ENCODE data around the gene FAM177B. TPM values are rescaled to one million over a fixed set of nuclear protein-coding genes. Genes with fewer than 3 reads are reported as not detected.
A peak's percentile ranks its signal among the peaks of the same experiment; 100 is the strongest.

FAM177B gene
- total RNA-seq (2012; rRNA removed) = not detected in 2 replicates

DNA sequence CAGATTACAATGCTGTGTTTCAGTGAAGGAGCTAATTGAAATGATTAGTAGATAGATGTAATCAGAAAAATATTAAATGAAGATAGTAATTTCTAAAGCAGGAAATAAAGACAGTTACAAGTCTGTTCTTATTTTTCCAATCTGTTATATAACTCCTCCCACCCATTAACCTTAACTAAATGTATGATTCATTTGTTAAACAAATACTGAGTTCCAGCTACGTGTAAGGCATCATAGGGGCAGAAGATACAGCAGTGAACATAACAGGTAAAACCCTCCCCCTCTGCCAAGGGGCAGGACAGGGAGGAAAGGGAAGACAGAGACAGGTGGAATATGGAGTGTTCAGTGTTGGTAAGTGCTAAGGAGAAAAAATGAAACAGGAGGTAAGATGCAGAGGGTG, at the start of gene FAM177B:
FAM177B (plus strand) TSS at position 231 of the 400 bp plus-strand sequence. CDS start 9,344 bp downstream, outside the sequence.
- Histone ChIP-seq H3K9ac (ENCODE audit: low read depth, low read length) (no peak within 1 kb of the TSS), H3K27me3 (ENCODE audit: control insufficient read depth, insufficient read depth, low read length) (no peaks in the 10 kb centered on the region), H3K9me3 (replicated peaks; ENCODE audit: low read length) (no peaks in the 10 kb centered on the region), H3K4me2 (ENCODE audit: low read length) (no peak within 1 kb of the TSS), H3K4me1 (ENCODE audit: control insufficient read depth, insufficient read depth, low read length) (peaks cover 4% of the 10 kb centered on the region), H3K4me3 (ENCODE audit: low read length) (no peak within 1 kb of the TSS), H3K36me3 (ENCODE audit: insufficient read depth, low read length) (peaks cover 24% of the 10 kb centered on the region)

DNA sequence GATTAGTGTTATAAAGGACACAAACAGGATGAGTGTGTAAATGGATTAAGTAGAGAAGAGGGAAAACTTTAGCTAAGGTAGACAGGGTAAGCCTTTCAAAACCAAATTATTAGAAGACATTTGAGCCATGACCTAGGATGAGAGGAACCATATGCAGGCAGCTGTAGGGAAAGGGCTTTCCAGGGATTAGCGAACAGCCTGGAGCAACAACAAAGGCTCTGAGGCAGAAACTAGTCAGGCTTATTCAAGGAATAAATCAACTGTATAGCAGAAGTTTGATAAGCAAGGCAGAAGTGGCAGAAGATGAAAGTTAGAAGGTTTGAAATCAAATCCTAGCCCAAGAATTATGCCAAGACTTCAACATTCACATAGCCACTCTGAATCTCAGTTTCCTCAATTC, 46.0 kb upstream of the FAM177B start:
- Histone ChIP-seq H3K9ac (ENCODE audit: low read depth, low read length) (no peak overlapping the region), H3K36me3 (ENCODE audit: insufficient read depth, low read length) (peaks cover 26% of the 10 kb centered on the region), H3K9me3 (replicated peaks; ENCODE audit: low read length) (no peaks in the 10 kb centered on the region), H3K4me3 (ENCODE audit: low read length) (no peak overlapping the region), H3K27me3 (ENCODE audit: control insufficient read depth, insufficient read depth, low read length) (no peaks in the 10 kb centered on the region), H3K4me2 (ENCODE audit: low read length) (no peak overlapping the region), H3K4me1 (ENCODE audit: control insufficient read depth, insufficient read depth, low read length) (no peaks in the 10 kb centered on the region)

DNA sequence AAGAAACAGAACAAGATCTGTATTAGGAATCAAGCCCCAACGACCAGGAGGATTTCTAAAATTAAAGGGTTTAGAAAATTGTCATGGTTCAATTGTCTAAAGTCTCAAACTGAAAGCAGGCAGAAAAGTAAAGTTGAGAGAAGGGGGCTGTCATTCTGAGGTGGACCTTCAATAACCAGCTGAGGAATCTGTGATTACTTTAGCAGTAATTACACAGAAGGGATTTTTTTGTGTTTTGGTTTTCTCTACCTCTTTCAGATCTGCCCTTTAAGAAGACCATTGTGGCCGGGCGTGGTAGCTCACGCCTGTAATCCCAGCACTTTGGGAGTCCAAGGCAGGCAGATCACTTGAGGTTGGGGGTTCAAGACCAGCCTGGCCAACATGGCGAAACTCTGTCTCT, 42.1 kb upstream of the FAM177B start:
- Histone ChIP-seq H3K9me3 (replicated peaks; ENCODE audit: low read length) (no peaks in the 10 kb centered on the region), H3K4me3 (ENCODE audit: low read length) (no peak overlapping the region), H3K36me3 (ENCODE audit: insufficient read depth, low read length) (peaks cover 23% of the 10 kb centered on the region), H3K4me1 (ENCODE audit: control insufficient read depth, insufficient read depth, low read length) (no peaks in the 10 kb centered on the region), H3K27me3 (ENCODE audit: control insufficient read depth, insufficient read depth, low read length) (no peaks in the 10 kb centered on the region), H3K9ac (ENCODE audit: low read depth, low read length) (no peak overlapping the region), H3K4me2 (ENCODE audit: low read length) (no peak overlapping the region)

DNA sequence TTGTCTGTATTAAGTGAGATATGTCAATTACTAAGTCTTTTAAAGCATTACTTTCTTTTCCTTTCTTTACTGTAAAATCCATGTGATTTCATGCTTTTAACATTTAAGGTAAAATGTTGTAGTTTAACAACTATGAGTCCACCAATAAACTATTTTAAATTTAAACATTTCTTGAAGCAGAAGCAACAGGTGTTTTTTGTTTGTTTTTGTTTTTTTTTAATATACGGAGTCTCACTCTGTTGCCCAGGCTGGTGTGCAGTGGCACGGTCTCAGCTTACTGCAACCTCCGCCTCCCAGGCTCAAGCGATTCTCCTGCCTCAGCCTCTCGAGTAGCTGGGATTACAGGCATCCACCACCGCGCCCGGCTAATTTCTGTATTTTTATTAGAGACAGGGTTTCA, 40.3 kb upstream of the FAM177B start:
- Histone ChIP-seq H3K27me3 (ENCODE audit: control insufficient read depth, insufficient read depth, low read length) (no peaks in the 10 kb centered on the region), H3K4me1 (ENCODE audit: control insufficient read depth, insufficient read depth, low read length) (no peaks in the 10 kb centered on the region), H3K4me3 (ENCODE audit: low read length) (no peak overlapping the region), H3K9ac (ENCODE audit: low read depth, low read length) (no peak overlapping the region), H3K9me3 (replicated peaks; ENCODE audit: low read length) (no peaks in the 10 kb centered on the region), H3K4me2 (ENCODE audit: low read length) (no peak overlapping the region), H3K36me3 (ENCODE audit: insufficient read depth, low read length) (peaks cover 29% of the 10 kb centered on the region)

DNA sequence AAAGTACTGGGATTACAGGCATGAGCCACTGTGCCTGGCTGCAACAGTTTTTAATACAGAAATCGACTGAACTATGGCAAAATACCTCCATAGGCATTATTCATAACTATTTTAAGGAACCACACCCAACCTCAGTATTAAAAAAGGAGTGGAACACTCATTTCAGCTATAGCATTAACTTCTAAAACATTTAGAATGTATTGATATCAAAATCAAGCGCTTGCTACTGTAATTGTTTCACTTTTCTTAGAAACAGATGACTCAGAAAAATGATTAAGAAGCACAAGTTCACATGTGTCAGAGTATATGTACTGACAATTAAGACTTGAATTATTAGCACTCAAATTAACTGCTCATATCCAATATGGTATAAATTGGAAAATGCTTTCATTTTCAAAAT, 39.8 kb upstream of the FAM177B start:
- no peak overlapping the region for H3K9ac ChIP-seq (ENCODE audit: low read depth, low read length)
- H3K36me3 ChIP-seq (ENCODE audit: insufficient read depth, low read length) = peaks cover 32% of the 10 kb centered on the region
- no peaks in the 10 kb centered on the region for H3K4me1 ChIP-seq (ENCODE audit: control insufficient read depth, insufficient read depth, low read length)
- no peaks in the 10 kb centered on the region for H3K27me3 ChIP-seq (ENCODE audit: control insufficient read depth, insufficient read depth, low read length)
- no peak overlapping the region for H3K4me3 ChIP-seq (ENCODE audit: low read length)
- no peaks in the 10 kb centered on the region for H3K9me3 ChIP-seq (replicated peaks; ENCODE audit: low read length)
- H3K4me2 ChIP-seq (ENCODE audit: low read length) = no peak overlapping the region

DNA sequence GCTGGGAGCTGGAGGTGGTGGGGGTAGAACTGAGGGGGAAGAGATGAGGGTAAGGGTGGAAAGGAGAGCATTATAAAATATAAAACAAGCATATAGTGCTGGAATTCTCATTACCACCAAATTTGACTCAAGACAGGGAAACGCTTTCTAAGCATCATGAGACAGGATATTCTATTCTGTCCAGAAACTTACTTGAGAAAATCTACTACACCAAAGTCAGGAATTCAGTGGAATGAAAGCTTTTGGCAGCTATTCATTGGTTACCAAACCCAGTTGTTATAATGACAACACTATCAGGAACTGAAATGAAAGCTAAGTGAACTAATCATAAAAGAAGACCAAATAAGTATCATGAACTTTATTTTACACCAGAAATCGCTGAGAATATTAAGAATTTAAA, 39.2 kb upstream of the FAM177B start:
- no peak overlapping the region for H3K4me3 ChIP-seq (ENCODE audit: low read length)
- no peaks in the 10 kb centered on the region for H3K27me3 ChIP-seq (ENCODE audit: control insufficient read depth, insufficient read depth, low read length)
- no peak overlapping the region for H3K9ac ChIP-seq (ENCODE audit: low read depth, low read length)
- H3K4me1 ChIP-seq (ENCODE audit: control insufficient read depth, insufficient read depth, low read length) = no peaks in the 10 kb centered on the region
- H3K36me3 ChIP-seq (ENCODE audit: insufficient read depth, low read length) = peaks cover 32% of the 10 kb centered on the region
- H3K9me3 ChIP-seq (replicated peaks; ENCODE audit: low read length) = no peaks in the 10 kb centered on the region
- no peak overlapping the region for H3K4me2 ChIP-seq (ENCODE audit: low read length)

DNA sequence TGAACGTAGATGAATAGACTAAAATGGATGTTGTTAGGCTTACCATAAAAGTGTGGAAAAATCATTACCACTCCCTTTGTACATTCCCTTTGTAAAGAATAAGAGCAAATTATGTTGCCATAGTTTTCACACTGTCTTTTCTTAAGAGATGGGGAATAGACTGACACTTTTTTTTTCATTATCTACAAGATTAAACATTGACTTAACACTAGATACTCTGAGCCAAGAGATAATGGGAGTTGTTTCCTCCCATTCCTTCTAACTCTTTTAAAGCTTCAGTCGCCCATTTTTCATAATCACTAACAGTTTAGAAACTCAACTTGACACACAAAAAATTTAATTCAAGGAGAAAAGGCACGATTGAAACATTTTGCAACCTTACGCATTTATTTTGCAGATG, 34.8 kb upstream of the FAM177B start:
- peaks cover 34% of the 10 kb centered on the region for H3K36me3 ChIP-seq (ENCODE audit: insufficient read depth, low read length)

DNA sequence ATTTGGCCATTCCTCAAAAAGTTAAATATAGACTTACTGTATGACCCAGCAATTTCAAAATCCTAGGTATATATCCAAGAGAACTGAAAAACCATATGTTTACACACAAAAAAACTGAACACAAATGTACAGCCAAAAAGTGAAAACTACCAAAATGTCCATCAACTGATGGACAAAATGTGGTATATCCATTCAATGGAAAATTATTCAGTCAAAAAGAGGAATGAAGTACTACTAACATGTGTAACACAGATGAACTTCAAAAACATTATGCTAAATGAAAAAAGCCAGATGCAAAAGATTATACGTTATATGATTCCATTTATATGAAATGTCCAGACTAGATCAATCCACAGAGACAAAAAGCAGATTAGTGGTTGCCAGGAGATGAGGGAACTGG, 32.7 kb upstream of the FAM177B start:
- Histone ChIP-seq H3K9me3 (replicated peaks; ENCODE audit: low read length) (no peaks in the 10 kb centered on the region), H3K9ac (ENCODE audit: low read depth, low read length) (no peak overlapping the region), H3K4me2 (ENCODE audit: low read length) (no peak overlapping the region), H3K4me3 (ENCODE audit: low read length) (no peak overlapping the region), H3K27me3 (ENCODE audit: control insufficient read depth, insufficient read depth, low read length) (no peaks in the 10 kb centered on the region), H3K4me1 (ENCODE audit: control insufficient read depth, insufficient read depth, low read length) (no peaks in the 10 kb centered on the region), H3K36me3 (ENCODE audit: insufficient read depth, low read length) (peaks cover 28% of the 10 kb centered on the region)

More for the DNA sequence above, 34.8 kb upstream of the FAM177B start:
- H3K4me1 ChIP-seq (ENCODE audit: control insufficient read depth, insufficient read depth, low read length) = no peaks in the 10 kb centered on the region
- H3K9me3 ChIP-seq (replicated peaks; ENCODE audit: low read length) = no peaks in the 10 kb centered on the region
- H3K4me3 ChIP-seq (ENCODE audit: low read length) = no peak overlapping the region
- H3K9ac ChIP-seq (ENCODE audit: low read depth, low read length) = no peak overlapping the region
- no peaks in the 10 kb centered on the region for H3K27me3 ChIP-seq (ENCODE audit: control insufficient read depth, insufficient read depth, low read length)
- no peak overlapping the region for H3K4me2 ChIP-seq (ENCODE audit: low read length)

DNA sequence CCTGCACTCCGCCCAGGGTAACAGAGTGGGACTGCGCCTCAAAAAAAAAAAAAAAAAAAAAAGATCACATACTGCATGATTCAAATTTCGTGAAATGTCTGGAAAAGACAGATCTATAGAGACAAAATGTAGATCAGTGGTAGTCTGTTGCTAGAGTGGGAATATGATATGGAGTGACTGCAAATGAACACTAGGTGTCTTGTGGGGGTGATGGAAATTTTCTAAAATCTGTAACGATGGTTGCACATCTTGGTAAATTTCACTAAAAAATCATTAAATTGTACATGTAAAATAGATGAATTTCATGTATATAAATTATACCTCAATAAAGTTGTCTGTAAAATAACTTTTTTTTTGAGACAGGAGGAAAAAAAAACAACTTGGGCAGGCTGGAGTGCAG, 30.2 kb upstream of the FAM177B start:
- Histone ChIP-seq H3K36me3 (ENCODE audit: insufficient read depth, low read length) (peaks cover 16% of the 10 kb centered on the region), H3K27me3 (ENCODE audit: control insufficient read depth, insufficient read depth, low read length) (no peaks in the 10 kb centered on the region), H3K9me3 (replicated peaks; ENCODE audit: low read length) (no peaks in the 10 kb centered on the region), H3K9ac (ENCODE audit: low read depth, low read length) (no peak overlapping the region), H3K4me1 (ENCODE audit: control insufficient read depth, insufficient read depth, low read length) (peaks cover 11% of the 10 kb centered on the region), H3K4me2 (ENCODE audit: low read length) (no peak overlapping the region), H3K4me3 (ENCODE audit: low read length) (no peak overlapping the region)

DNA sequence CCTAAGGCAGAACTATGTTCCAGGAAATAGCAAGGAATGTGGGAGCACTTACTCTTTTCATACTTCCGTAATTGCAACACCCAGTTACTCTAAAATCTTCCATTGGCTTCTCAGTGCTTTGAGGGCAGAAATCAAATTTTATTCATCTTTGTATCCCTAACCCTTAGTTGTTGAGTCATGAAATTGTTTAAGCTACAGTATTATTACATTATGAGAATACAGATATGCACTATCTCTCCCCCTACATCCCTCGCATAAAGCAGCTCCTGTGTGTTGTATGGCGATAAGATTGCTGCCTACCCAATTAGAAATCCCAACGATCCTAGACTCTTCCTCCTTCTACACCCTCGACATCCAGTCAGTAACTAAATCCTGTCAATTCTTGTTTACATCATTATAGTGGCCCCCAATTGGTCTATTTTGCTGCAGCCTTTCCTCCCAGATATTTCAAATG, 27.3 kb upstream of the FAM177B start:
- H3K27me3 ChIP-seq (ENCODE audit: control insufficient read depth, insufficient read depth, low read length) = no peaks in the 10 kb centered on the region

DNA sequence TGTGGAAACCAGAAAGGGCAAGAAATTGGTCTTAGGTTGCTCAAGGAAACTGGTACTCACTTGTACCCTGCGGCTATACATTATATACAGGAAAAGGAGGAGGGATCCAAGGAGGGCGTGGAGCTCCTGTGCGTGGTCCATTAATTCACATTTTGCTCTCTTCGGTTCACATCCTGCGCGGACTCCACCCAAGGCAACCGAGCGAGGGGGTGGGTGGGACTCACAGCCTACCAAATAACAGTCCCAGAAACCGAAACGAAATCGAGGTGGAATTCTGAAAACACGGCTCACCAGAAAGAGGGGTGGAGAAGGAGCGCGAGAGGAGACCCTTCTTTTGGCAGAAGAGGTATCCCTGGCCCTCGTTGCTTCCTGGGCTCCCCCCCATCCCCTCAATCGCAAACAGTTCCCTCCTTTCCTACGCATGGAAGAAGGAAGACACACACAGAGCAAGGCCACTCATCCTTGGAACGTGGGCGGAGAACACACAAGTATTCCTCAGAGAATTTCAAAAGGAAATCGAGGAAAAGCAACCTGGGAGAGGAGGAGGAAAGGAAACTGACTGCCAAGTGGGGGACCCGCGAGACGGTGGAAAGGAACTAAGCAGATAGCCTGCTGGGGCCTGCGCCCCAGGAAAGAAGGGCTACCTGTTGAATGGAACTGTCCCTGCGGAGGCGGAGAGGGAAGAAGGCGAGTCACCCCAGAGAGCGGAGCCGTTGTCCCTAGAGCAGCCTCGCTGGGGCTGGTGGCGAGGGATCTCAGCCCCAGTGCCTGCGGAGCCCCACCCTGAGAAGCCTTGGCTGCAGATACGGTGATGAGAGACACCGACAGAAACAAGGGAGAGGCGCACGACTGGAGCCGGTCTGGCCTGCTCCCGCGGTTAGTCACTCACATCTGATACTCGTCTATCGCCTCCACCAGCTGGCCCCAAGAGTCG, 25.4 kb upstream of the FAM177B start:
- Histone ChIP-seq H3K27me3 (ENCODE audit: control insufficient read depth, insufficient read depth, low read length) (no peaks in the 10 kb centered on the region), H3K4me1 (ENCODE audit: control insufficient read depth, insufficient read depth, low read length) (peaks cover 11% of the 10 kb centered on the region), H3K4me3 (ENCODE audit: low read length) (peak overlapping the region; percentile 88), H3K9me3 (replicated peaks; ENCODE audit: low read length) (no peaks in the 10 kb centered on the region), H3K36me3 (ENCODE audit: insufficient read depth, low read length) (peaks cover 11% of the 10 kb centered on the region), H3K4me2 (ENCODE audit: low read length) (peak overlapping the region; percentile 80), H3K9ac (ENCODE audit: low read depth, low read length) (peak overlapping the region; percentile 97)

More for the DNA sequence above, 27.3 kb upstream of the FAM177B start:
- Histone ChIP-seq H3K36me3 (ENCODE audit: insufficient read depth, low read length) (peaks cover 1% of the 10 kb centered on the region), H3K4me2 (ENCODE audit: low read length) (peak overlapping the region; percentile 80), H3K4me3 (ENCODE audit: low read length) (peak overlapping the region; percentile 88), H3K9ac (ENCODE audit: low read depth, low read length) (no peak overlapping the region), H3K9me3 (replicated peaks; ENCODE audit: low read length) (no peaks in the 10 kb centered on the region), H3K4me1 (ENCODE audit: control insufficient read depth, insufficient read depth, low read length) (peaks cover 11% of the 10 kb centered on the region)

Data from skeletal muscle satellite cell (primary cell).